Measurements from ENCODE around the gene AMBRA1.

- TF ChIP-seq POLR2AphosphoS2 (conservative IDR thresholded peaks at IDR 0.05; ENCODE audit: low read length) (no peak), EP300 (IDR thresholded peaks at IDR 0.05) (no peak), REST (IDR thresholded peaks at IDR 0.05) (no peak), FOXS1 (CRISPR knock-in tag; IDR thresholded peaks at IDR 0.05) (no peak), JUNB (IDR thresholded peaks at IDR 0.05) (no peak), RCOR1 (IDR thresholded peaks at IDR 0.05; ENCODE audit: low read depth, low read length) (no peak), ESRRA (IDR thresholded peaks at IDR 0.05; ENCODE audit: borderline replicate concordance, low read length) (no peak), CHD4 (IDR thresholded peaks at IDR 0.05; ENCODE audit: borderline replicate concordance) (no peak)
- TF ChIP-seq, protein P1, sequence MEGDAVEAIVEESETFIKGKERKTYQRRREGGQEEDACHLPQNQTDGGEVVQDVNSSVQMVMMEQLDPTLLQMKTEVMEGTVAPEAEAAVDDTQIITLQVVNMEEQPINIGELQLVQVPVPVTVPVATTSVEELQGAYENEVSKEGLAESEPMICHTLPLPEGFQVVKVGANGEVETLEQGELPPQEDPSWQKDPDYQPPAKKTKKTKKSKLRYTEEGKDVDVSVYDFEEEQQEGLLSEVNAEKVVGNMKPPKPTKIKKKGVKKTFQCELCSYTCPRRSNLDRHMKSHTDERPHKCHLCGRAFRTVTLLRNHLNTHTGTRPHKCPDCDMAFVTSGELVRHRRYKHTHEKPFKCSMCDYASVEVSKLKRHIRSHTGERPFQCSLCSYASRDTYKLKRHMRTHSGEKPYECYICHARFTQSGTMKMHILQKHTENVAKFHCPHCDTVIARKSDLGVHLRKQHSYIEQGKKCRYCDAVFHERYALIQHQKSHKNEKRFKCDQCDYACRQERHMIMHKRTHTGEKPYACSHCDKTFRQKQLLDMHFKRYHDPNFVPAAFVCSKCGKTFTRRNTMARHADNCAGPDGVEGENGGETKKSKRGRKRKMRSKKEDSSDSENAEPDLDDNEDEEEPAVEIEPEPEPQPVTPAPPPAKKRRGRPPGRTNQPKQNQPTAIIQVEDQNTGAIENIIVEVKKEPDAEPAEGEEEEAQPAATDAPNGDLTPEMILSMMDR (IDR thresholded peaks at IDR 0.05): no peak
- TF ChIP-seq, protein P2, sequence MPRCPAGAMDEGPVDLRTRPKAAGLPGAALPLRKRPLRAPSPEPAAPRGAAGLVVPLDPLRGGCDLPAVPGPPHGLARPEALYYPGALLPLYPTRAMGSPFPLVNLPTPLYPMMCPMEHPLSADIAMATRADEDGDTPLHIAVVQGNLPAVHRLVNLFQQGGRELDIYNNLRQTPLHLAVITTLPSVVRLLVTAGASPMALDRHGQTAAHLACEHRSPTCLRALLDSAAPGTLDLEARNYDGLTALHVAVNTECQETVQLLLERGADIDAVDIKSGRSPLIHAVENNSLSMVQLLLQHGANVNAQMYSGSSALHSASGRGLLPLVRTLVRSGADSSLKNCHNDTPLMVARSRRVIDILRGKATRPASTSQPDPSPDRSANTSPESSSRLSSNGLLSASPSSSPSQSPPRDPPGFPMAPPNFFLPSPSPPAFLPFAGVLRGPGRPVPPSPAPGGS (IDR thresholded peaks at IDR 0.05): no peak
- TF ChIP-seq, protein P3, sequence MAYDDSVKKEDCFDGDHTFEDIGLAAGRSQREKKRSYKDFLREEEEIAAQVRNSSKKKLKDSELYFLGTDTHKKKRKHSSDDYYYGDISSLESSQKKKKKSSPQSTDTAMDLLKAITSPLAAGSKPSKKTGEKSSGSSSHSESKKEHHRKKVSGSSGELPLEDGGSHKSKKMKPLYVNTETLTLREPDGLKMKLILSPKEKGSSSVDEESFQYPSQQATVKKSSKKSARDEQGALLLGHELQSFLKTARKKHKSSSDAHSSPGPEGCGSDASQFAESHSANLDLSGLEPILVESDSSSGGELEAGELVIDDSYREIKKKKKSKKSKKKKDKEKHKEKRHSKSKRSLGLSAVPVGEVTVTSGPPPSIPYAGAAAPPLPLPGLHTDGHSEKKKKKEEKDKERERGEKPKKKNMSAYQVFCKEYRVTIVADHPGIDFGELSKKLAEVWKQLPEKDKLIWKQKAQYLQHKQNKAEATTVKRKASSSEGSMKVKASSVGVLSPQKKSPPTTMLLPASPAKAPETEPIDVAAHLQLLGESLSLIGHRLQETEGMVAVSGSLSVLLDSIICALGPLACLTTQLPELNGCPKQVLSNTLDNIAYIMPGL (CRISPR knock-in tag; IDR thresholded peaks at IDR 0.05; ENCODE audit: borderline replicate concordance): no peak
Observed at GRCh38 chr11:46377831-46378230, 216.0 kb downstream of the AMBRA1 start.

Measured in A549 (cell line).